Large intestine (tissue), 3 donors: ENCODE measurements around the gene MMP24OS. TPM values are rescaled to one million over a fixed set of nuclear protein-coding genes. Genes with fewer than 3 reads are reported as not detected.

Experiments used
- DNase-seq, 2 donors: peaks; one replicate each; pipeline versions ENCODE4 v3.0.0 to v3.0.0-alpha.2; 2013
- H3K27ac ChIP-seq: one replicate; pipeline ENCODE4 v1.5.1; 2013; ENCODE audit warnings: low read length
- H3K27me3 ChIP-seq: 2 replicates; pipeline ENCODE4 v1.6.1; 2013; ENCODE audit warnings: low read length; ENCODE audit not compliant: control insufficient read depth, insufficient read depth
- H3K36me3 ChIP-seq: 2 replicates; pipeline ENCODE4 v1.6.1; 2013; ENCODE audit warnings: low read length; ENCODE audit not compliant: control insufficient read depth, insufficient read depth
- H3K4me1 ChIP-seq: one replicate; pipeline ENCODE4 v1.6.1; 2013; ENCODE audit warnings: low read length; ENCODE audit not compliant: control insufficient read depth, insufficient read depth
- H3K4me3 ChIP-seq: one replicate; pipeline ENCODE4 v1.5.1; 2013; ENCODE audit warnings: low read length
- H3K9me3 ChIP-seq: one replicate; pipeline ENCODE4 v1.6.1; 2013; ENCODE audit warnings: mild to moderate bottlenecking, low read depth, low read length, moderate library complexity; ENCODE audit not compliant: control insufficient read depth
- WGBS: methylation state at CpG from one replicate; pipeline ENCODE4 v1.1.5; 2013; ENCODE audit warnings: low lambda C conversion rate; ENCODE audit not compliant: insufficient coverage; 5-methylcytosine and 5-hydroxymethylcytosine counted together
- polyA plus RNA-seq: library from polyadenylated mRNA; unstranded; fragments of 120-200 nt; gene quantifications from one replicate; pipeline ENCODE4 v1.2.1, GENCODE V29; 2013

MMP24OS gene
- polyA plus RNA-seq, 1 donor: 43.8 TPM

DNA sequence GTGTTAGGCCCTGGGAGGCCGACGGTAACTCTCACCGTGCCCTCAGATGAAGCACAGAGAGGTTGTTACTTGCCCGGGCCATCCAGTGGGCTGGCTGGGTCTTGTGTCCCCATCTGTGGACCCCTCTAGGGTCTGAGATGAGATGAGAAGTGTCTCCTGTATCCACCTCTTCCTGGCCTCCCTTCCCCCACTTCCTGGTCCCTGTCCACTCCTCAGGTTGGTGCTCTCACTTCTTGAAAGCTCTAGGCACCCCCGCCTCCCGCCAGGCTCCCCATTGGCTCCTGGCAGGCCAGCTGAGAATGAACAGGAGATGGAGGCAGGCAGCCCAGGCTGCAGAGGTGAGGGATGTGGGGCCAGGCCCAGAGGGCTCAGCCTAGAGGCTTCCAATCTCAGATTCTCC lies 1.5 kb downstream of the MMP24OS start:
- no peaks in the 10 kb centered on the region for H3K27me3 ChIP-seq
- no peaks in the 10 kb centered on the region for H3K9me3 ChIP-seq
- no peak for DNase-seq
- H3K4me3 ChIP-seq: peak overlapping the region; percentile 61
- peak overlapping the region; percentile 94 for H3K27ac ChIP-seq
- peaks cover 10% of the 10 kb centered on the region for H3K4me1 ChIP-seq
- no CpG with 5 or more reads among the region's 6 CpGs for WGBS
- H3K36me3 ChIP-seq: peaks cover 59% of the 10 kb centered on the region

DNA sequence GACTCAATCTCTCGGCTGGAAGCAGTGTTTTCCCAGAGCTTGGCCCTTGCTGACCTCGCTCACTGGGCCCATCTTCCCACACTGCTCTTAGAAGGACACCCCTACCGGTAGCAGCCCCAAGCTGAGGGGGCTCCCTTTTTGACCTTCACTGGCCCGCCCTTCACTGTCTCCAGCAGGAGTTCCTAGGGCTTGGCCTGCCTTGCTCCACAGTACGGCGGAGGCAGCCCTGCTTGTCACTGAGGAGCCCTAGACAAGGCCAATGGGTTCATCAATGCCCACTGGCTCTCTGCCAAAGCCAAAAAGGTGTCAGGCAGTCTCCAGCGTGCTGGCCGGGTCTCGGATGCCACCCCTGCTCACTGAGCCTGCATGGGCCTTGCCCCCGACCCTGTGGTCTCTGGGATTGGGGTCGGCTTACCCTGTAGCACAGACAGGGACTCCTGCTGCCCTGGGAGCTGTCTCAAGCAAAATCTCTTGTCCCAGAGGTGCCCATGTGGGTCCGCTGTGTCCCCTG lies 2.1 kb downstream of the MMP24OS start:
- Histone ChIP-seq H3K9me3 (no peaks in the 10 kb centered on the region), H3K27me3 (no peaks in the 10 kb centered on the region), H3K4me3 (no peak overlapping the region), H3K4me1 (peaks cover 10% of the 10 kb centered on the region), H3K27ac (no peak overlapping the region), H3K36me3 (peaks cover 62% of the 10 kb centered on the region)
- no peak for DNase-seq
- WGBS: no CpG with 5 or more reads among the region's 12 CpGs

DNA sequence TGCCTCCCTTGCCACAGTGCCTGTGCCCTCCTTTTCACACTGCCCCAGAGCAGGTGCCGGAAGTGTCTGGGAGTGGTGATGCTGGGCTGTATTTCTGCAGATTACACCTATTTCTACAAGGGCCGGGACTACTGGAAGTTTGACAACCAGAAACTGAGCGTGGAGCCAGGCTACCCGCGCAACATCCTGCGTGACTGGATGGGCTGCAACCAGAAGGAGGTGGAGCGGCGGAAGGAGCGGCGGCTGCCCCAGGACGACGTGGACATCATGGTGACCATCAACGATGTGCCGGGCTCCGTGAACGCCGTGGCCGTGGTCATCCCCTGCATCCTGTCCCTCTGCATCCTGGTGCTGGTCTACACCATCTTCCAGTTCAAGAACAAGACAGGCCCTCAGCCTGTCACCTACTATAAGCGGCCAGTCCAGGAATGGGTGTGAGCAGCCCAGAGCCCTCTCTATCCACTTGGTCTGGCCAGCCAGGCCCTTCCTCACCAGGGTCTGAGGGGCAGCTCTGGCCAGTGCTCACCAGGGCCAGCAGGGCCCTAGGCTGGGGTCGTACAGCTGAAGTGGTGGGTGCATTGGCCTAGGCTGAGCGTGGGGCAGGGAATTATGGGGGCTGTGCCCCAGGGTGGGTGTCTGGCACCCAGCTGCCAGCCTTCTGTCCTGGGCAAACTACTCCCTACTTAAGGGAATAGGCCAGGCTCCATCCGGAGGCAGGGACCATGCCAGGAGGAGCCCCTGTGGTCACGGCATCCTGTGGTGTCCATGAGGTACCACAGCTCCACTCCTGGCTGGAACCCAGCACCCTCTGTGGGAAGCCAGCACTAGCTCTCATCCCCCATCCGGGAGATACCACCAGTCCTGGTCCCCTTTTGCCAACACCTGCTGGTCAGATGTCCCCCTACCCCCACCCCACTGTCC lies 3.5 kb downstream of the MMP24OS start:
- Histone ChIP-seq H3K36me3 (peaks cover 59% of the 10 kb centered on the region), H3K4me3 (no peak overlapping the region), H3K4me1 (peaks cover 10% of the 10 kb centered on the region), H3K9me3 (no peaks in the 10 kb centered on the region), H3K27me3 (no peaks in the 10 kb centered on the region), H3K27ac (no peak overlapping the region)
- DNase-seq: no peak
- no CpG with 5 or more reads among the region's 24 CpGs for WGBS

DNA sequence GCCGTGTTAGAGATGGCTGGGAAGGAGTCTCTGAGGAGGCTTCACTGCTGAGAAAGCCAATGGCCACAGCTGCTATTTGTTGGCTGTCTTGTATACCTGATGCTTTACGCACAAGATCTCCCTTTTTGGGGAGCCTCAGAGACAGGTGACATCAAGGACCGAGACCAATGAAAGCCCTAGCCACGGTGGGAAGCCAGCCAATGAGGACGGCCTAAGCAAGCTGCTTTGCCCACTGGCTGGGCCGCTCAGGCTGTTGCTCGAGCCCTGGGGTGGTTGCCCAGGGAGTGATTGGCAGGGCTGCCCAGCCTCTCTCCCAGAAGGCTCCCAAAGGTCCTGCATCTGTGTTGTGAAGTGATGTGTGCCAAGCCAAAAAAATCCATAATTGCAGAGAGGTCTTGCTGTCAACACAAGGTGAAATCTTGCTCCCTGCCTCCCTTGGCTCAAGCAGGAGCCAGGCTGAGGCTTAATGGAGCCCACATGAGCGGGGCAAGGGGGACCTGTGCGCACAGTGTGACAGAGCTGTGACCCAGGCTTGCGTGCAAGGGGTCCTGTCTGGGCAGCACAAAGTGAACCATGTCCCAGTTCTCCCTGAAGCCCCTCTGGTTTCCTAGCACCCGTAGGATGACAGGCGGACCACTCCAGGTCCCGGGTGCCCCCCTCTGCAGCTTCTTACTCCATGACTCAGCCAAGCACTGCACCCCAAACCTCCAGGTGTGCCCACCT lies 4.3 kb downstream of the MMP24OS start:
- peaks cover 51% of the 10 kb centered on the region for H3K36me3 ChIP-seq
- no peak overlapping the region for H3K27ac ChIP-seq
- DNase-seq: no peak
- no peaks in the 10 kb centered on the region for H3K9me3 ChIP-seq
- H3K4me3 ChIP-seq: no peak overlapping the region
- H3K4me1 ChIP-seq: peaks cover 10% of the 10 kb centered on the region
- no CpG with 5 or more reads among the region's 13 CpGs for WGBS
- no peaks in the 10 kb centered on the region for H3K27me3 ChIP-seq

DNA sequence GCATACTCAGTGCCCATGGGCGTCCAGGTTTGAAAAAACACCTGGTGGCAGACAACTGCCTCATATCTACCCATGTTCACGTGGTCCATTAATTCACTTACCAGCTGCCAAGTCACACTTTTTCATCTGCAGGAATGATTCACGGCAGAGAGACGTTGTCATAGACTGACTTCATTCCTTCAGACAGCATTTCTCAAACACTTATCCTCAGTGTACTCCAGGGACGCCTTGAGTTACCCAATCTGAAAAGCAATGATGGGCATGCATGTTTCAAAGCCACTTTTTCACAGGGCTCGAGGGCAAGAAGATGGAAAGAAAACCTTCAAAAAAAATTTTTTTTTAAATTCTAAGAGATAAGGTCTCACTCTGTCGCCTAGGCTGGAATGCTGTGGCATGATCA lies 6.0 kb downstream of the MMP24OS start:
- H3K9me3 ChIP-seq: no peaks in the 10 kb centered on the region
- no peak overlapping the region for H3K4me3 ChIP-seq
- peaks cover 8% of the 10 kb centered on the region for H3K4me1 ChIP-seq
- H3K27ac ChIP-seq: no peak overlapping the region
- DNase-seq: no peak
- peaks cover 61% of the 10 kb centered on the region for H3K36me3 ChIP-seq
- H3K27me3 ChIP-seq: no peaks in the 10 kb centered on the region
- WGBS: 80% methylated on average over 2 of the region's 7 CpGs

DNA sequence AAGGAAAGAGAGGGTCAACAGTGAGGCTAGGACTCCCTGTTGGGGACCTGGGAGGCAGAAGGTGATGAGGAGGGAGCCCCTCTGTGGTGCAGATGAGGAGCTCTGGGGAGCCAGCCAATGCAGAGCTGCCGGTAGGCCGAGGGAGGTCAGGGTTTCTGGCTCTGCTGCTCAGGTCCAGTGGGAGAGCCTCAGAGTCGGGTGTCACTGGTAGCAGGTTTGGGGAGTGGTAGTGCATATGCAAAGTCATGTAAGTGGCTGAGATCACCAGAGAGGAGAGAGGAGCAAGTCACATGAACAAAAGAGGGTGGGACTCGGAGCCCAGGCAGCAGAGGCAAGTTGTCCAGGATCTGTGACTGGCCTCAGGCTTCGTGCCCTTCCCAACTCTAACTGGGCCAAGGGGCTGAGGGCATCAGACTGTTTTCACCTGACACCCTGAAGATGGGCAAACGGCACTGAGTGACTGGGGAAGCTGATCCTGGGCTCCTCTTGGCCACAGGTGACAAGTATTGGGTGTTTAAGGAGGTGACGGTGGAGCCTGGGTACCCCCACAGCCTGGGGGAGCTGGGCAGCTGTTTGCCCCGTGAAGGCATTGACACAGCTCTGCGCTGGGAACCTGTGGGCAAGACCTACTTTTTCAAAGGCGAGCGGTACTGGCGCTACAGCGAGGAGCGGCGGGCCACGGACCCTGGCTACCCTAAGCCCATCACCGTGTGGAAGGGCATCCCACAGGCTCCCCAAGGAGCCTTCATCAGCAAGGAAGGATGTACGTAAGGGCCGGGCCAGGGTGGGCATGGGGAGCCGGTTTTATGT lies 6.6 kb downstream of the MMP24OS start:
- Histone ChIP-seq H3K4me3 (no peak overlapping the region), H3K9me3 (no peaks in the 10 kb centered on the region), H3K4me1 (peaks cover 2% of the 10 kb centered on the region), H3K27ac (no peak overlapping the region), H3K27me3 (no peaks in the 10 kb centered on the region), H3K36me3 (peaks cover 62% of the 10 kb centered on the region)
- no CpG with 5 or more reads among the region's 20 CpGs for WGBS
- no peak for DNase-seq

DNA sequence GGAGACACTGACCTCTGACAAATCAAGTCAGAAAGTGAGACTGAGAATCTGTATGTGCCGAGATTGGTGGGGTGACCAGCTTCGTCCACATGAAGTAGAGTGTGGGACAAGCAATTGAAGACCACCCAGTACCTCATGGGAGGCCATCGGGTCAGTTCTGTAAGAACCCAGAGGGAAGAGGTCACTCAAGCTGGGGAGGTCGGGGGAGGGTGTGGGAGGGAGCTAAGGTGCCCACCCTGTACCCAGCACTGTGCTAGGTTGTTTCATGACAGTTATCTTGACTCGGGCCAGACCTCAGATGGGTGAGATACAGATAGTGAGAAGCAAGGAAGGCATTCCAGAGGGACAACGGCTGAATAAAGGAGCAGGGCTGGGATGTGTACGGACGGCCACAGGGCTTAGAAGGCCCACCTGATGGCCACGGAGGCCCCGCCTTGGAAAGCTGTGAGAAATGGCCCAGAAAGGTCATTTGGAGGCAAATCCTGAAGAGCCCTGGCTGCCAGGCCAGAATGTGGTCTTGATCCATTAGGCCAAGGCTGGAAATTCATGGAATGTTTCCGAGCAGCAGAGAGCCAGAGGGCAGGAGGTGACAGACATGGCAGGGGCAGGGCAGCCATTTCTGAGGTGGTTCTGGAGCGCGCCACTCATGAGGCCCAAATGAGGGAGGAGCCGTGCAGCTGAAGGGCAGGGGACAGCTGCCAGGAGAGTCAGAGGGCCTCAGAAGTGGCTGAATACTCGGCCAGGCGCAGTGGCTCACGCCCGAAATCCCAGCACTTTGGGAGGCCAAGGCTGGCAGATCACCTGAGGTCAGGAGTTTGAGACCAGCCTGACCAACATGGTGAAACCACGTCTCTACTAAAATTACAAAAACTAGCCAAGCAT lies 7.7 kb downstream of the MMP24OS start:
- no peaks in the 10 kb centered on the region for H3K4me1 ChIP-seq
- no peaks in the 10 kb centered on the region for H3K9me3 ChIP-seq
- H3K27ac ChIP-seq: no peak overlapping the region
- no peak for DNase-seq
- WGBS: no CpG with 5 or more reads among the region's 19 CpGs
- no peaks in the 10 kb centered on the region for H3K27me3 ChIP-seq
- H3K4me3 ChIP-seq: no peak overlapping the region
- H3K36me3 ChIP-seq: peaks cover 55% of the 10 kb centered on the region

DNA sequence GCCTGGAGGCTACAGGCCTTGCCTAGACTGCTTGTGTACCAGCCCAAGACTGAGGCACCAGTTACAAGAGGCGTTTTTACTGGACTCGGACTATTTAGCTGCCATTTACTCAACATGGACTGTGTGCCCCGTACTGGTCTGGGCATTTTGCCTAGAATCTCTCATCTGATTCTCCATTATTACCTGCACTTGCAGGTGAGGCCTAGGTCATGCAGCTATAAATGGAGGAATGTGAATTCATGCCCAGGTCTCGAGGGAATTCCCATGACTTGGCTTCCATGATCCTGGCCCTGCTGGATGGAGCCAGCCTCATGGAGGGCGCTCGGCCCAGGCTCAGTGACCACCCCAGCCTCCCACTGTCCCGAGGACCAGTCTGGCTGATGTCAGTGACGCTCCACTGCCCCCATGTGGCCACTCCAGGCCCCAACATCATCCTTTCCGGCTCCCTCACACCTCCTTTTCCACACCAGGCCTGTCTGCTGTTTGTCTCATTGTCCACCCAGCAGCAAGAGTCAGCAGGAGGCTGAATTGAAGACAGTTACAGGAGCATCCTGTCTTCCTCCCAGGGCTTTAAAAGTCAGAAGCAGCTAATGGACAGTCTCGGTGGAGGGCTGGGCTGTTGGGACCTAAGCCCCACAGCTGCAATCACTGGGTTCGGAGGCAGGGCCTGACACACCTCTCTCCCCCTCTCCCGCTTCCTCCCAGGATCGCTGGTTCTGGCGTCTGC lies 8.7 kb downstream of the MMP24OS start:
- H3K4me3 ChIP-seq: no peak overlapping the region
- peaks cover under 1% of the 10 kb centered on the region for H3K4me1 ChIP-seq
- no peaks in the 10 kb centered on the region for H3K27me3 ChIP-seq
- 40% methylated on average over 1 of the region's 14 CpGs for WGBS
- DNase-seq: peak in 1 of 2 donors; percentile 65
- no peak overlapping the region for H3K27ac ChIP-seq
- H3K36me3 ChIP-seq: peaks cover 51% of the 10 kb centered on the region
- H3K9me3 ChIP-seq: no peaks in the 10 kb centered on the region

DNA sequence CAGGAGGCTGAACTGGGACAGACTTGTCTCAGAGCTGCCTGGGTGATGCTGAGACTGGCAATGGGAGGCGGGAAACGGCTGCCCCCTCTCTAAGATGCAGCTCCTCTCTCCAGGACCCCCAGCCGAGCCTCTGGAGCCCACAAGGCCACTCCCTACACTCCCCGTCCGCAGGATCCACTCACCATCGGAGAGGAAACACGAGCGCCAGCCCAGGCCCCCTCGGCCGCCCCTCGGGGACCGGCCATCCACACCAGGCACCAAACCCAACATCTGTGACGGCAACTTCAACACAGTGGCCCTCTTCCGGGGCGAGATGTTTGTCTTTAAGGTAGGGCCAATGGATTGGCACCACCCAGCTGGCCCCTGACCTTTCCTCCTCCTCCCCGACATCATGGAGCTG lies 10.8 kb downstream of the MMP24OS start:
- Histone ChIP-seq H3K9me3 (no peaks in the 10 kb centered on the region), H3K36me3 (peaks cover 47% of the 10 kb centered on the region), H3K4me1 (peaks cover 16% of the 10 kb centered on the region), H3K27me3 (no peaks in the 10 kb centered on the region), H3K27ac (no peak overlapping the region), H3K4me3 (no peak overlapping the region)
- DNase-seq: no peak
- WGBS: no CpG with 5 or more reads among the region's 16 CpGs
